HG02759 (cell line): ENCODE measurements around the gene SLC4A5.

ENCODE experiments used
- ATAC-seq: cut with Tn5 transposase; IDR thresholded peaks from one replicate; pipeline ENCODE4 v1.9.1; 2021; ENCODE audit warnings: mild to moderate bottlenecking, moderate library complexity; ENCODE audit not compliant: unreplicated experiment

Gene SLC4A5

GRCh38 chr2:74317701-74318100, 25.5 kb downstream of the SLC4A5 start:
- no peak for ATAC-seq

DNA sequence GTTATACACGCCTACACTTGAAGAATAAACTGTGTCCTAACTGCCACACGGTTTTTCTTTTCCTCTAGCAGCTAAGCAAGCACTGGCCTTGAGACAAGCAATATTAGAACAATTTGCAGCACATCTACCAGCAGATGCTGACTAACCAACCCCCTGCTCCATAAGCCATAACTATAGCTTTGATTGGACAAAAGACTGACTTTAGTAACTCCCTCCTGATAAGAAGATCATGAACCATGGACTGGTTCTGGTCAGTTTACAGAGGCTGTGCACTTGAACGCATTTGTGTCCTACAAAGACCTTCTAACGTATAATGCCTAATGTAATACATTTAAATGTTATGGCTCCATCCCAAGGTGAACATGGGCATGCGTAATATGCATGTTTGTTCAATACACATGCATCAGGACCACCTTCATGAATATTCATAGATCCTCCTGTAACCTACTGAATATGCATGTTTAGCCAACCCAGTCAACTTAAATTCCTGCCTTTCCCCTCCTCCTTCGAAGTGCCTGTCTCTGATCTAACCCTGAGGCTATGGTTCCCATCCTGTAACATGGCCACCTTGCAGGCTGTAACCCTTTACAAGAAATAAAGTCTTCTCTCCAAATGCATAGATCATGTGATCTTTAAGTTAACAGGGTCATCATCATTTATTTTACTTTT, 26.5 kb downstream of the SLC4A5 start:
- ATAC-seq: no peak

DNA sequence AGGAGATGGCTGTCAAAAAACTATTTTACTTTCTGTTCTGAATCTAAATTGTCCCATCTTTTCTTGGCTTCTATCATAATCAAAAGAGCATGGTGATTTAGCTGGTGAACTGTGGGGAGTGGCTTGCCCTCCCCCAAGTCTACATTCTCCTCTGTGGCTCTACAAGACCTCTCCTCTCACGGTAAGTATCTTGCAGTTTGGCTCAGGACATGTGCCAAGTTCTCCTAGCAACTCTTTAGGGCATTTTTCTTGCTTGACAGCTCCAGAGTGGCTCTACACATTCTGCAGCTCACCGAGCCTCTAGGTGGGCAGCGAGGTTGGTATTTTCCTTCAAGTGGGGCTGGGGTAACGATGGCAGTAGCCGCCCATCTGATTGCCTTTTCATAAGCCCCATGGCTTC, 29.1 kb downstream of the SLC4A5 start:
- no peak for ATAC-seq

- ATAC-seq: no peak
These were observed 29.7 kb downstream of the SLC4A5 start for GRCh38 chr2:74313497-74313896.

DNA sequence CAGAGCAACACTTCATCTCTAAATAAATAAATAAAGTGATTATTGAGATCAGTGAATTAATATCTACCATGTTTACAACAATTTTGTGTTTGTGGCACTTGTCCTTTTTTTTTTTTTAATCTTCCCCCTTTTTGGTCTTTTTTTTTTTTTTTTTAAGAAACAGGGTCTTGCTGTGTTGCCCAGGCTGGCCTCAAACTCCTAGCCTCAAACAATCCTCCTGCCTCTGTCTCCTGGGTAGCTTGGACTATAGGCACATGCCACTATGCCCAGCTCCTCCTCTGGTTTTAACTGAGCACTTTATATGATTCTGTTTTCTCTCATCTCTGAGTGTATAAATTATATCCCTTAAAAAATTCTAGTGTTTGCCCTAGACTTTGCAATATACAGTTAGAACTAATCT, 30.3 kb downstream of the SLC4A5 start:
- no peak for ATAC-seq

GRCh38 chr2:74307720-74308119, 35.5 kb downstream of the SLC4A5 start:
- no peak for ATAC-seq

GRCh38 chr2:74304332-74305148, 38.7 kb downstream of the SLC4A5 start:
- no peak for ATAC-seq

DNA sequence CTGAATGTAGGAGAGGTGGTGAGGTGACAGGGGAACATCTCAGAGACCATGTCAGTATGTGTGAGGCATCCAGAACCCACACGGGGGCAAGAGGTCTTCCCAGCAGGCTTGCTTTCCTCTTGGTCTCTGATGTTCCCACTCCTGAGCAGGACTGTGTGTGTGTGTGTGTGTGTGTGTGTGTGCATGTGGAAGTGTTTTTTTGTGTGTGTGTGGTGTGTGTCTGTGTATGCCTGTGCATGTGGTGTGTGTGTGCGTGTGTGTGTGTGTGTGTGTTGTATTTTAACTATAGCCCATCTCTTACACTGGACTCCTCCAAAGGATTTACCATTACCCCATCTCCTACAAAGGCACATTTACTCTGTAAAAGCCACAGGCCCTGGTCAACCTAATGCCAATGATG, 40.4 kb downstream of the SLC4A5 start:
- ATAC-seq: no peak

DNA sequence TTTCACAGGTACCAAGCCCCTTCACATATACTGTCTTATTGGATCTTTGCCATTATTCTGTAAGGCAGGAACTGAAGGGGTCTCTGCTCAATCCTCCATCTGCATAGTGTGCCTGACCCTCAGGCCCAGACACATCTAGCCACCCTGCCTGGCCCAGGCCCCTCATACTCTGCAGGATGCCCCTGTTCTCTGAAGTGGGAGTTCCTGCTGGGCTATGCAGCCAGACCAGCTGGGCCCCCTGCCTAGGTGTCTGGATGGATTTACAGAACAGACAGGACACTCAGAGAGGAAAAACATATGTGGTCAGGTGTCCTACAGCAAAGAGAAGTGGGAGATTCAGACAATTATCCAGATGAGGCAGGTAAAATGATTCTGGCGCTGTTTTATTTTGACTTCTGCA, 42.0 kb downstream of the SLC4A5 start:
- no peak for ATAC-seq

DNA sequence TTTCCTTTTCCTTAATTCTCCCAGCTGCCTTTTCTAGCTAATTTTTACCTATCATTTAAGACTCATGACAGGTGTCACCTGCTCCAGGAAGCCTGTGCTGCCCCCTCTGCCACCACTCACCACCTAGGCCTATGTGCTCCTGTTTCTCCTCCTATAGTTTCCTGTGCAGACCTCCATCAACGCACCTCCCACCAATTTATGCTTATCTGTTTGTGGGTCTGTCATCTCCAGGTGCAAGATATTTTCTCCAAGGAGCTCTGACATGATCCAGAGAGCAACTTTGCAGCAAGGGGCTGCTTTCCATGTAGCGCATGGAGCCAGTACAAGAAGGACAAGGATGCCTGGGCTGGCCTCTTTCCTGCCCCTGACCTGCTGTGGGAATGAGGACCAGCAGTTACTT, 42.7 kb downstream of the SLC4A5 start:
- no peak for ATAC-seq

DNA sequence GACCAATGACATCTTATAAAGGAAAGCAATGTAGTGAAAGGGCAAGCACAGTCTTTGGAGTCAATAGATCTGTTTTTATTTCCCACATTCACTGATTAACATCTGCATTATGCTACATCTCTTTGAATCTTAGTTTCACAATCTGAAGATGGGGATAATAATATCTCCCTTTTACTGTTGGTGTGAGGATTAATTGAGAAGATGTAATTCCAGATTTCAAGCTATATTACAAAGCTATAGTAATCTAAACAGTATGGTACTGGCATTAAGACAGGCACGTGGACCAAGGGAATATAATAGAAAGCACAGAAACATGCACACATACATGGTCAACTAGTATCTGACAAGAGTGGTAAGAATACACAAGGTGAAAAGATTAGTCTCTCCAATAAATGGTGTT, 45.3 kb downstream of the SLC4A5 start:
- no peak for ATAC-seq

GRCh38 chr2:74297391-74297790, 45.8 kb downstream of the SLC4A5 start:
- no peak for ATAC-seq

DNA sequence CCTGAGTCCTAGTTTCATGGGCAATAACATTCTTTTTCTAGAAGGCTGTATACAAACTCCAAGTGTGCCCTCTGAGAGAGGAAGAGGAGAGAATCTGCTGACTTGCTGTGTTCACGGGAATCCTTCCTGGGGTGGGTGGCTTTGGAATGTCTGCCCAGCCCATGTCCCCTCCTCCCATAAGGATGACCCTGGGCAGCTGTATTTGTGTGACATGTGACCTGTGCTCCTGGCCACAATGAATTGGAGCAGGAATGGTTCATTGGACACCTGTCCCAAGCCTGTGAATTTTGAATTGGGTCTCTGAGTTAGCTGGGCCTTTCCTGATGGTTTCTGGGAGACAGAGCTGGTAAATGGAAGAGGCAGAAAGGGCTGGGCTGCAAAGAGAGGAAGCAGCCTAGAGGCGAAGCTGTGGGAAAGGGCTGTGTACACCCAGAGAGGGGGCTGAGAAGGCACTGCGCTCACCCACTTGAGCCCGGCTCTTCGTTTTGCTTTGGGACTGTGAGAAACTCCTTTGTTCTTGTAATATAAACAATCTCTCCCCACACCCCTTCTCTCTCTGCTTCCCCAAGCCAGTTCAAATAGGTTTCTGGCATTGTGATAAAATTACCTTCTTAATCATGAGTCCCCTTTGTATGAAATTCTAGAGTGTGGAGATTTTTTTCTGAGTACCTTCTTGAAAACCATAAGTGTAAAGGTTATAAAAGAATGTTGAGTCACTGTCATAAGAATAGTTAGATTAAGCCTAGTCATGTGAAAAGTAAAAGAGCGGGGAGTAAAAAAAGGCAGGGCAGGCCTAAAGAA, 49.8 kb downstream of the SLC4A5 start:
- ATAC-seq: no peak

DNA sequence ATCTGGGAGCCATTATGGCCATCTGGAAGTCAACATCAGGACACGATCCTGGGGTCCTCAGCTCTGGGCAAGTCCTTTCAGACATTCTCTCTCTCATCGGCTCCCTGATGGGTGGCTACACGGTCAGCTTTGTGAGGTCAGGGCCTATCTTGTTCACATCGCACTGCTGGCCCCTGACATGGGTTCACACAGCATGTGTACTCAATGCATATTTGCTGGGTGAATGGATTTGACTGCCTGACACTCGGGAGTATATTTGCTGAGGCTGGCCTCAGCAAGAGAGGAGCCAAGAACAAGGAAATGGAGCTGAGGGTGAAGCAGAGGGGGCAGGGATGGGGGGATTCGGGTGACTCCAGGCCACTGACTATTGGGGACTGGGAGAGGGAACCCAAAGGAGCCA, 50.5 kb downstream of the SLC4A5 start:
- ATAC-seq: no peak

DNA sequence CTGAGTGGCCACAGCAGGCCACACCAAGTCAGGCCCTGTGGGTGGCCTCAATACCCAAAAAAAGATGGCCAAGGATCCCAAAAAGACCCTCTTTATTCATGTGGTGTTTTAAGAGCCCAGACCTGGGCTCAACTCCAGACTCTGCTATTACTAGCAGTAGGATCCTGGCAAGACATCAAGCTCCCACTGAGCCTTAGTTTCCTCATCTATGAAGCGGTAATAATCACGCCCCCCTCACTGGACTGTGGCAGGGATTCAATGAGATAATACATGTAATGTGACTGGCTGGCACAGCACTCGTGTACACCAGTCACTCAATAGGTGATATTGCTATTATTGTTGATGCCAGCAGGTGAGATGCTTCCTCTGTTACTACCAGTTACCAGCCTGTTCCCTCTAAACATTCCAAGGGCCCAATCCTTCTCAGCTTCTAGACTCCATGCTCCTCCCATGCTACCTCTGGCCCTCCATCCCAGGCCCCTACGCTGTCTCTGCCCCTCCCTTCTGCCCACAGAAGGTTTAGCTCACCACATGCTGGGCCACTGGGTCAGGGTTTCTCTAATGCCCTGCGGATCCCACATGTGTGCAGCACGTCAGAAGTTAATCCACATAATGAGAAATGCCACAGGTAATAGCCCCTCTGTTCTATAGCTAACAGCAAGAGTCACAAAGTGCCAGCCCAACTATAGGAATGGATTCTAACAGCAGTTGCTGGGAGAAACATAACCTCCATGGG, 51.2 kb downstream of the SLC4A5 start:
- no peak for ATAC-seq

DNA sequence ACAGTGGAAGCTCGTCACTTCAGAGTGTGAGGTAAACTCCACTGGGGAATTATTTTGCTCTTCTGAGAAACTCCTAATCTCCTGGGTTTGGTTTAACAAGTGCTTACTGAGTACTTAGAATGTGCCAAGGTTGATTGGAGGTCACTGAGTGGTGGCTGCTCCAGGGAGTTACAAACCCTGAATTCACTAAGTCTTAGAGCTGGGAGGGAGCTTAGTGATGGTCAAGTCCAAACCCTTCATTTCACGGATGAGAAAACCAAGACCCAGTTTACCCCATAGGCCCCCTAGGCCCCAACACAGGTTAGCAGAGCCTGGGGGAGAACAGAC, 52.0 kb downstream of the SLC4A5 start:
- no peak for ATAC-seq

DNA sequence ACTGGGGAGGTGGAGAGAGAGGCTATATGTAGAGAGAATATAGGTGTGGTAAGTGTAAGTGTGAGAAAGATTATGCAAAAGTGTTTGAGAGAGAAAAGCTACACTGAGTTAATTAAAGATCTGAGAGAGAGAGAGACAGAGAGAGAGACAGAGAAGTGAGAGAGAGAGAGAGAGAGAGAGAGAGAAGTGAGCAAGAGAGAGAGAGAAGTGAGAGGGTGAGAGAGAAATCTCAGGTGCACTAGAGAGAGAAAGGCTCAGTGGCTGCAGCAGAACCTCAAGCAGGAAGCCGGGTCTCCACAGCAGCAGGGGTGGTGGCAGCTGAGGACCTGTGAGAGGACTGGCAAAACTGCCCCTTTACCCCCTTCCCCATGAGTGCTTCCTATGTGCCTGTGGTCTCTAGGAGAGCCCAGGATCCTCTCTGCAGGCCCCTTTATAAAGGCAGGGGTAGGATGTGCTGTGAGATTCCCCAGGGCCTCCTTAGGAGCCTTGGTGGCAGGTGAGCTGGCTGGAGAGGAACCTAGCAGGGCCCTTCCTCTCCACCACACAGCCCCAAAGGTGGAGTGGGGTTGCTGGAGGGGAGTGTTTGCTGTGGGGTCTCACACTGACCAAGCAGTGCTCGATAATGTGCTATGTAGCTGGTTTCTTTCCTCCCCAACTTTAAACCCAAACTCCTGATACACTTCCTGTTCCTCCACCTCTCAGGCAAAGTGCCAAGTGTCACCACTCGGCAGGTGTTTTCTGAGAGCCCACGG, 52.6 kb downstream of the SLC4A5 start:
- peak; percentile 73 for ATAC-seq

GRCh38 chr2:74290066-74290465, 53.1 kb downstream of the SLC4A5 start:
- ATAC-seq: no peak

- ATAC-seq: no peak
These were observed 56.5 kb downstream of the SLC4A5 start for GRCh38 chr2:74286725-74287124.

- no peak for ATAC-seq
These were observed 61.9 kb downstream of the SLC4A5 start for GRCh38 chr2:74281141-74281975.
